HepG2 (cell line): ENCODE measurements around the gene NMT2. TPM values are rescaled to one million over a fixed set of nuclear protein-coding genes. Genes with fewer than 3 reads are reported as not detected.

Experiments used
- ATRX ChIP-seq: sonication (generic); formaldehyde crosslinking; IDR thresholded peaks from 2 replicates; pipeline ENCODE4 v1.4.0; 2020; ENCODE audit warnings: missing genetic modification reagents, borderline replicate concordance
- DNMT3B ChIP-seq: conservative IDR thresholded peaks from 2 replicates; pipeline ENCODE4 v1.6.1; 2016; ENCODE audit warnings: missing biosample characterization, control low read depth
- ELF4 ChIP-seq: sonication (generic); formaldehyde crosslinking; IDR thresholded peaks from 2 replicates; pipeline ENCODE4 v1.5.0; 2020; ENCODE audit warnings: missing genetic modification reagents, mild to moderate bottlenecking, moderate library complexity, borderline replicate concordance
- FOSL1 ChIP-seq: sonication (generic); formaldehyde crosslinking; IDR thresholded peaks from 2 replicates; pipeline ENCODE4 v1.9.0; 2021; ENCODE audit warnings: missing genetic modification reagents, borderline replicate concordance
- HNRNPH1 ChIP-seq: fragments of 200-400 bp; formaldehyde crosslinking; optimal IDR thresholded peaks from 2 replicates; pipeline ENCODE3; 2017; ENCODE audit warnings: mild to moderate bottlenecking, low read depth, low read length
- MYNN ChIP-seq: sonication (generic); formaldehyde crosslinking; IDR thresholded peaks from 2 replicates; pipeline ENCODE4 v1.4.0; 2020; ENCODE audit warnings: mild to moderate bottlenecking, low read depth, missing genetic modification reagents
- NFE2L2 ChIP-seq: fragments of 150-350 bp; IDR thresholded peaks from 2 replicates; pipeline ENCODE4 v1.6.1; 2014; ENCODE audit warnings: low read length
- PTBP1 ChIP-seq: fragments of 200-400 bp; formaldehyde crosslinking; IDR thresholded peaks from 2 replicates; pipeline ENCODE4 v1.6.1; 2018; ENCODE audit warnings: low read length, low read depth; ENCODE audit not compliant: poor library complexity, severe bottlenecking
- SSRP1 ChIP-seq: IDR thresholded peaks from 2 replicates; pipeline ENCODE4 v1.6.1; 2016; ENCODE audit warnings: control low read depth
- ZNF138 ChIP-seq: sonication (generic); formaldehyde crosslinking; IDR thresholded peaks from 2 replicates; pipeline ENCODE4 v1.5.0; 2020; ENCODE audit warnings: mild to moderate bottlenecking, low read depth, missing genetic modification reagents
- ZNF234 ChIP-seq: sonication (generic); formaldehyde crosslinking; conservative IDR thresholded peaks from 2 replicates; pipeline ENCODE4 v1.5.1; 2020; ENCODE audit warnings: mild to moderate bottlenecking, missing genetic modification reagents
- ZNF7 ChIP-seq: IDR thresholded peaks from 2 replicates; pipeline ENCODE4 v1.6.1; 2016; ENCODE audit warnings: missing biosample characterization, missing genetic modification reagents
- polyA plus RNA-seq, 8 experiments: library from polyadenylated mRNA; depleted of rRNA in 3 of 8; stranded (reverse) in 7 of 8; unstranded in 1 of 8; fragments of >200 nt; fragmentation: Illumina TruSeq in 4 of 8; extraction: Trizol in 4 of 8; gene quantifications; 2 replicates each; pipeline versions ENCODE4 v1.2.1 to v1.2.3, GENCODE V29; 2011 to 2016; ENCODE audit warnings: low read depth in 4 of 8, missing spikeins in 1 of 8, mixed read lengths in 1 of 8; ENCODE audit not compliant: insufficient read depth in 1 of 8
- total RNA-seq, 5 experiments: library from RNA; depleted of rRNA; stranded (reverse); fragments of >200 nt; fragmentation: Illumina TruSeq; extraction: Trizol; gene quantifications; 2 replicates each; pipeline ENCODE4 v1.2.3, GENCODE V29; 2016; ENCODE audit warnings: low read depth in 1 of 5
- TF ChIP-seq, protein P1 (sequence below): sonication (generic); formaldehyde crosslinking; IDR thresholded peaks from 2 replicates; pipeline ENCODE4 v1.4.0; 2020; ENCODE audit warnings: missing genetic modification reagents, borderline replicate concordance
- TF ChIP-seq, protein P2 (sequence below): sonication (generic); IDR thresholded peaks from 2 replicates; pipeline ENCODE4 v1.6.1; 2016; ENCODE audit warnings: low read depth, borderline replicate concordance
- TF ChIP-seq, protein P3 (sequence below): sonication (generic); formaldehyde crosslinking; IDR thresholded peaks from 2 replicates; pipeline ENCODE4 v1.5.1; 2020; ENCODE audit warnings: mild to moderate bottlenecking, missing genetic modification reagents, moderate library complexity
- TF ChIP-seq, protein P4 (sequence below): sonication (generic); formaldehyde crosslinking; IDR thresholded peaks from 2 replicates; pipeline ENCODE4 v1.9.0; 2021; ENCODE audit warnings: missing genetic modification reagents, mild to moderate bottlenecking, borderline replicate concordance
- TF ChIP-seq, protein P5 (sequence below): sonication (generic); formaldehyde crosslinking; IDR thresholded peaks from 2 replicates; pipeline ENCODE4 v1.8.1; 2023; ENCODE audit warnings: mild to moderate bottlenecking, missing genetic modification reagents
- TF ChIP-seq, protein P6 (sequence below): sonication (generic); formaldehyde crosslinking; IDR thresholded peaks from 2 replicates; pipeline ENCODE4 v1.5.1; 2020; ENCODE audit warnings: mild to moderate bottlenecking, moderate library complexity, missing genetic modification reagents
- TF ChIP-seq, protein P7 (sequence below): sonication (generic); formaldehyde crosslinking; IDR thresholded peaks from 2 replicates; pipeline ENCODE4 v1.8.1; 2023; ENCODE audit warnings: missing genetic modification reagents, inconsistent platforms, borderline replicate concordance

NMT2 gene
- total and polyA plus RNA-seq, 2 of the 13 experiments (the other 11 are each of a cell fraction or from before 2014, with no cell fraction given), result 10.1 to 23.8 TPM

DNA sequence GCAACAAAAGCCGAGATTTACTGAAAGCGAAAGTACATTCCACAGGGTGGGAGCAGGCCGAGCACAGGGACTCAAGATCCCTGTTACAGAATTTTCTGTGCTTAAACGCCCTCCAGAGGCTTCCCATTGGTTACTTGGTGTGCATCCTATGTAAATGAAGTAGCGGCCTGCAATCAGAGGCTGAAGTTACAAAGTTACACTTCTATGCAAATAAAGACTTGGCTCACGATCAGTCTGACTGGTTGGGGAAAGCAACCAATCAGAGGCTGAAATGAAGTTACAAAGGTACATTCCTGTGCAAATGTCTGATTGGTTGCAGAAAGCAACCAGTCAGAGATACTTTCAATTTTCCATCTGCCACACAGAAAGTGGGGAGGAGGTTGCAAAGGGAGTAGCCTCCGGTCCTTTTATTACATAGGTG, 84.0 kb downstream of the NMT2 start (continued):
- TF ChIP-seq, protein P1, sequence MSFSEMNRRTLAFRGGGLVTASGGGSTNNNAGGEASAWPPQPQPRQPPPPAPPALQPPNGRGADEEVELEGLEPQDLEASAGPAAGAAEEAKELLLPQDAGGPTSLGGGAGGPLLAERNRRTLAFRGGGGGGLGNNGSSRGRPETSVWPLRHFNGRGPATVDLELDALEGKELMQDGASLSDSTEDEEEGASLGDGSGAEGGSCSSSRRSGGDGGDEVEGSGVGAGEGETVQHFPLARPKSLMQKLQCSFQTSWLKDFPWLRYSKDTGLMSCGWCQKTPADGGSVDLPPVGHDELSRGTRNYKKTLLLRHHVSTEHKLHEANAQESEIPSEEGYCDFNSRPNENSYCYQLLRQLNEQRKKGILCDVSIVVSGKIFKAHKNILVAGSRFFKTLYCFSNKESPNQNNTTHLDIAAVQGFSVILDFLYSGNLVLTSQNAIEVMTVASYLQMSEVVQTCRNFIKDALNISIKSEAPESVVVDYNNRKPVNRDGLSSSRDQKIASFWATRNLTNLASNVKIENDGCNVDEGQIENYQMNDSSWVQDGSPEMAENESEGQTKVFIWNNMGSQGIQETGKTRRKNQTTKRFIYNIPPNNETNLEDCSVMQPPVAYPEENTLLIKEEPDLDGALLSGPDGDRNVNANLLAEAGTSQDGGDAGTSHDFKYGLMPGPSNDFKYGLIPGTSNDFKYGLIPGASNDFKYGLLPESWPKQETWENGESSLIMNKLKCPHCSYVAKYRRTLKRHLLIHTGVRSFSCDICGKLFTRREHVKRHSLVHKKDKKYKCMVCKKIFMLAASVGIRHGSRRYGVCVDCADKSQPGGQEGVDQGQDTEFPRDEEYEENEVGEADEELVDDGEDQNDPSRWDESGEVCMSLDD (CRISPR knock-in tag), result no peak
- TF ChIP-seq, protein P2, sequence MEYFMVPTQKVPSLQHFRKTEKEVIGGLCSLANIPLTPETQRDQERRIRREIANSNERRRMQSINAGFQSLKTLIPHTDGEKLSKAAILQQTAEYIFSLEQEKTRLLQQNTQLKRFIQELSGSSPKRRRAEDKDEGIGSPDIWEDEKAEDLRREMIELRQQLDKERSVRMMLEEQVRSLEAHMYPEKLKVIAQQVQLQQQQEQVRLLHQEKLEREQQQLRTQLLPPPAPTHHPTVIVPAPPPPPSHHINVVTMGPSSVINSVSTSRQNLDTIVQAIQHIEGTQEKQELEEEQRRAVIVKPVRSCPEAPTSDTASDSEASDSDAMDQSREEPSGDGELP, result no peak
- TF ChIP-seq ZNF138 (CRISPR knock-in tag) (no peak), HNRNPH1 (no peak), ZNF234 (CRISPR knock-in tag) (no peak), ZNF7 (CRISPR knock-in tag) (no peak), SSRP1 (CRISPR knock-in tag) (no peak), ATRX (CRISPR knock-in tag) (no peak), NFE2L2 (no peak), DNMT3B (no peak), PTBP1 (no peak), FOSL1 (CRISPR knock-in tag) (no peak), MYNN (CRISPR knock-in tag) (no peak), ELF4 (CRISPR knock-in tag) (no peak)
- TF ChIP-seq, protein P3, sequence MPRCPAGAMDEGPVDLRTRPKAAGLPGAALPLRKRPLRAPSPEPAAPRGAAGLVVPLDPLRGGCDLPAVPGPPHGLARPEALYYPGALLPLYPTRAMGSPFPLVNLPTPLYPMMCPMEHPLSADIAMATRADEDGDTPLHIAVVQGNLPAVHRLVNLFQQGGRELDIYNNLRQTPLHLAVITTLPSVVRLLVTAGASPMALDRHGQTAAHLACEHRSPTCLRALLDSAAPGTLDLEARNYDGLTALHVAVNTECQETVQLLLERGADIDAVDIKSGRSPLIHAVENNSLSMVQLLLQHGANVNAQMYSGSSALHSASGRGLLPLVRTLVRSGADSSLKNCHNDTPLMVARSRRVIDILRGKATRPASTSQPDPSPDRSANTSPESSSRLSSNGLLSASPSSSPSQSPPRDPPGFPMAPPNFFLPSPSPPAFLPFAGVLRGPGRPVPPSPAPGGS, result no peak
- TF ChIP-seq, protein P4, sequence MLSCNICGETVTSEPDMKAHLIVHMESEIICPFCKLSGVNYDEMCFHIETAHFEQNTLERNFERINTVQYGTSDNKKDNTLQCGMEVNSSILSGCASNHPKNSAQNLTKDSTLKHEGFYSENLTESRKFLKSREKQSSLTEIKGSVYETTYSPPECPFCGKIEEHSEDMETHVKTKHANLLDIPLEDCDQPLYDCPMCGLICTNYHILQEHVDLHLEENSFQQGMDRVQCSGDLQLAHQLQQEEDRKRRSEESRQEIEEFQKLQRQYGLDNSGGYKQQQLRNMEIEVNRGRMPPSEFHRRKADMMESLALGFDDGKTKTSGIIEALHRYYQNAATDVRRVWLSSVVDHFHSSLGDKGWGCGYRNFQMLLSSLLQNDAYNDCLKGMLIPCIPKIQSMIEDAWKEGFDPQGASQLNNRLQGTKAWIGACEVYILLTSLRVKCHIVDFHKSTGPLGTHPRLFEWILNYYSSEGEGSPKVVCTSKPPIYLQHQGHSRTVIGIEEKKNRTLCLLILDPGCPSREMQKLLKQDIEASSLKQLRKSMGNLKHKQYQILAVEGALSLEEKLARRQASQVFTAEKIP (CRISPR knock-in tag), result no peak
- TF ChIP-seq, protein P5, sequence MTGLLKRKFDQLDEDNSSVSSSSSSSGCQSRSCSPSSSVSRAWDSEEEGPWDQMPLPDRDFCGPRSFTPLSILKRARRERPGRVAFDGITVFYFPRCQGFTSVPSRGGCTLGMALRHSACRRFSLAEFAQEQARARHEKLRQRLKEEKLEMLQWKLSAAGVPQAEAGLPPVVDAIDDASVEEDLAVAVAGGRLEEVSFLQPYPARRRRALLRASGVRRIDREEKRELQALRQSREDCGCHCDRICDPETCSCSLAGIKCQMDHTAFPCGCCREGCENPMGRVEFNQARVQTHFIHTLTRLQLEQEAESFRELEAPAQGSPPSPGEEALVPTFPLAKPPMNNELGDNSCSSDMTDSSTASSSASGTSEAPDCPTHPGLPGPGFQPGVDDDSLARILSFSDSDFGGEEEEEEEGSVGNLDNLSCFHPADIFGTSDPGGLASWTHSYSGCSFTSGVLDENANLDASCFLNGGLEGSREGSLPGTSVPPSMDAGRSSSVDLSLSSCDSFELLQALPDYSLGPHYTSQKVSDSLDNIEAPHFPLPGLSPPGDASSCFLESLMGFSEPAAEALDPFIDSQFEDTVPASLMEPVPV (CRISPR knock-in tag), result no peak
- TF ChIP-seq, protein P6, sequence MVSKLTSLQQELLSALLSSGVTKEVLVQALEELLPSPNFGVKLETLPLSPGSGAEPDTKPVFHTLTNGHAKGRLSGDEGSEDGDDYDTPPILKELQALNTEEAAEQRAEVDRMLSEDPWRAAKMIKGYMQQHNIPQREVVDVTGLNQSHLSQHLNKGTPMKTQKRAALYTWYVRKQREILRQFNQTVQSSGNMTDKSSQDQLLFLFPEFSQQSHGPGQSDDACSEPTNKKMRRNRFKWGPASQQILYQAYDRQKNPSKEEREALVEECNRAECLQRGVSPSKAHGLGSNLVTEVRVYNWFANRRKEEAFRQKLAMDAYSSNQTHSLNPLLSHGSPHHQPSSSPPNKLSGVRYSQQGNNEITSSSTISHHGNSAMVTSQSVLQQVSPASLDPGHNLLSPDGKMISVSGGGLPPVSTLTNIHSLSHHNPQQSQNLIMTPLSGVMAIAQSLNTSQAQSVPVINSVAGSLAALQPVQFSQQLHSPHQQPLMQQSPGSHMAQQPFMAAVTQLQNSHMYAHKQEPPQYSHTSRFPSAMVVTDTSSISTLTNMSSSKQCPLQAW (CRISPR knock-in tag), result no peak
- TF ChIP-seq, protein P7, sequence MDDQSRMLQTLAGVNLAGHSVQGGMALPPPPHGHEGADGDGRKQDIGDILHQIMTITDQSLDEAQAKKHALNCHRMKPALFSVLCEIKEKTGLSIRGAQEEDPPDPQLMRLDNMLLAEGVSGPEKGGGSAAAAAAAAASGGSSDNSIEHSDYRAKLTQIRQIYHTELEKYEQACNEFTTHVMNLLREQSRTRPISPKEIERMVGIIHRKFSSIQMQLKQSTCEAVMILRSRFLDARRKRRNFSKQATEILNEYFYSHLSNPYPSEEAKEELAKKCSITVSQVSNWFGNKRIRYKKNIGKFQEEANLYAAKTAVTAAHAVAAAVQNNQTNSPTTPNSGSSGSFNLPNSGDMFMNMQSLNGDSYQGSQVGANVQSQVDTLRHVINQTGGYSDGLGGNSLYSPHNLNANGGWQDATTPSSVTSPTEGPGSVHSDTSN, result no peak
